RWPE1 (cell line): ENCODE data around the gene AKT2.
A peak's percentile ranks its signal among the peaks of the same experiment; 100 is the strongest.

Experiments
- CTCF ChIA-PET: fragments of 350-600 bp; sonication (Branson Sonifier 250); formaldehyde crosslinking; extraction: SDS; loops from one replicate; lab custom pipeline; 2021; lab: Yijun Ruan, JAX
- POLR2A ChIA-PET: fragments of 400-600 bp; formaldehyde crosslinking; extraction: SDS; loops from one replicate; lab custom pipeline; 2020; ENCODE audit warnings: antibody characterized with exemption; ENCODE audit not compliant: low non-redundant PET; lab: Yijun Ruan, JAX
- DNase-seq: peaks from one replicate; pipeline ENCODE4 v3.0.0; 2012; ENCODE audit warnings: low spot score
- H3K27ac ChIP-seq: fragments of 450-650 bp; 2 replicates; pipeline ENCODE4 v1.5.1; 2017
- CTCF ChIP-seq: fragments of 450-650 bp; conservative IDR thresholded peaks from 2 replicates; pipeline ENCODE4 v1.5.1; 2017; ENCODE audit warnings: low read depth, mild to moderate bottlenecking

AKT2 gene

DNA sequence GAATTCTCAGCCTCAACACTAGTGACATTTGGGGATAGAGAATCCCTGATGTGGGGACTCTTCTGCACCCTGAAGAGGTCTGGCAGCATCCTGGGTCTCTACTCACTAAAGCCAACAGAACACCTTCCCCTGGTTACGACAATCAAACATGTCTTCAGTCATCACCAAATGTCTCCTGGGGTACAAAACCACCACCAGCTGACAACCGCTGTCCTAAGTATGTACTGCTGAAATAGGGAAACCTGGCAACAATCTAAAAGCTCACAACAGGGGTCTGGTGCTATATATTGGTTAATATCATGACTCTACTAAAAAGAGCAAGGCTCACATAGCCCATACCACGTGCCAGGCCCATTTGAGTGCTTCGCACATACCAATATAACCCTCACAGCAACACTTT lies 13.4 kb downstream of the AKT2 start:
- no peak for TF ChIP-seq CTCF
- DNase-seq: no peak
- POLR2A ChIA-PET: no interaction called here
- CTCF ChIA-PET: no interaction called here
- no peak overlapping the region for H3K27ac ChIP-seq

- no peak overlapping the region for H3K27ac ChIP-seq
- DNase-seq: no peak
- TF ChIP-seq CTCF: no peak
- POLR2A ChIA-PET: no interaction called here
- CTCF ChIA-PET: no interaction called here
Measured at GRCh38 chr19:40270362-40271089, 14.6 kb downstream of the AKT2 start.

GRCh38 chr19:40269216-40269940 lies 15.8 kb downstream of the AKT2 start:
- POLR2A ChIA-PET: no interaction called here
- CTCF ChIA-PET: no interaction called here
- H3K27ac ChIP-seq: peak overlapping the region; percentile 37
- TF ChIP-seq CTCF: no peak
- DNase-seq: no peak

DNA sequence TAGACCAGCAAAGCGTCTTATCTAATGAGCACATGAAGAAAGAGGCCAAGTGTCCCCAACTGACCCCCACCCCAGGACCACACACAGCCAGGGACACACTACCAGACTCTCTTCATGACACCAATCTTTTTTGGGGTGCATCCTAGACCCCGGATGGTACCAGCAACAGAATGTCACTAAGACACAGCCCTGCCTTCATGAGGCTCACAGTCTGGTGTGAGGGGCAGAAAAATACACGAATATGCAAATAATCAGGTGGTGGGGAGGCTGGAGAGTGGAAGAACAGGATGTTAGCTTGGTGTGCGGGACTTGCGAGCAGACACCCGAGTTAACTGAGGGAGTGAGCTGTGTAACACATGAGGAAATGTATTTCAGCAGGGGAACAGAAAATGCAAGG lies 17.5 kb downstream of the AKT2 start:
- POLR2A ChIA-PET: no interaction called here
- CTCF ChIA-PET: interaction anchor here (0.7 kb wide), 1 partner anchor 147 kb away, joined by 5 read pairs; no protein-coding TSS in a partner anchor

DNA sequence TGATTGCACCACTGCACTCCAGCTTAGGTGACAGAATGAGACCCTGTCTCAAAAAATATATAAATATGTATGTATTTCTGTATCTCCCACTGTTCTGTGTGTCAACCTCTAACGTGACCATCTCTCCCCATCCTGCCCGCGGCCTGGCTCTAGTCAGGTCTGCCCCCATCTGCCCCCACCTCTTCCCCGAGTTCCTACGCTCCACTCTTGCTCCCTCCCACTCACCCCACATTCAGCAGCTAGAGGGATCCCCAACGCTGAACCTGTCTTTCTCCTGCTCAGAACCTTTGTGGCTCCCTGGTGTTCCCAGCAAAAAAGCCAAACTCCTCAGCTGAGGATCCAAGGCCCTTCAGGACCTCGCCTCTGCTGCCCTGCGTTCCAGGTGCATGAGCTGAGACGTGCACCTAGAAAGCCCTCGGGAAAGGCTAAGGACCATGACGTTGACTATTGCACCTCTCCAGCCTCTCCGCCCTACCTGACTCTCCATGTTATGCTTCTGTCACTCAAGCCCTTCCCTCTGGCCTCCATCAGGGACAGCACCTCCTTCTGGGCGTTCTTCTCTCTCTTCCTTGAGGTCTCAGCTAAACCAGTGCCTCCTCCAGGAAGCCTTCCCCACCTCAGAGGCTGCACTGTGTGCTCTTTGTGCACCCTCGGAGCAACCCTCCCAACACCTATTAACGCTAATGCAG lies 18.1 kb downstream of the AKT2 start:
- no peak overlapping the region for H3K27ac ChIP-seq
- no peak for DNase-seq
- CTCF ChIA-PET: interaction anchor here (0.7 kb wide), 1 partner anchor 146 kb away, joined by 5 read pairs; no protein-coding TSS in a partner anchor
- POLR2A ChIA-PET: no interaction called here
- TF ChIP-seq CTCF: no peak

More for the DNA sequence above, 17.5 kb downstream of the AKT2 start:
- no peak for DNase-seq
- no peak overlapping the region for H3K27ac ChIP-seq
- no peak for TF ChIP-seq CTCF

DNA sequence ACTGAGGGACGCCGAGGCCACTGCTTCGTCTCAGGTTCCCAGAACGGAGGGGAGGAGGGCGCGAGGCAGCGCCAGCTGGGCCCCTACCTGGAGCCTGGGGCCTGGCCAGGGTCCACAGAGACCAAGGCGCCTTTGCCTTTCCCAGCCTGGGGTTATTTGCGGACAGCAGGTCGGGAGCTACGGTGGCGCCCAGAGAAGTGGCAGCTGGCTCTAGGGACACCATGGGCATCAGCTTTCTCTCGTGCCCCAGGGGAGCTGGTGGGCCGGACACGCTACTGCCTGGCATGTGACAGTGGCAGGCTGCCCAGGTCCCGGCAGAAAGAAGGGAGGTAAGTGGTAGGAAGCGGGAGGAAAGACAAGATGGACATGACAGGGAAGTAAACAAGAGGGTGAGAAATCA lies 19.0 kb downstream of the AKT2 start:
- no peak for DNase-seq
- CTCF ChIA-PET: no interaction called here
- H3K27ac ChIP-seq: 0 out of 2 replicates have a peak overlapping the region, but pooled peaks have one; percentile 9
- TF ChIP-seq CTCF: no peak
- POLR2A ChIA-PET: no interaction called here
